GM19455 (cell line): Measurements from ENCODE around the gene SCGB1D2.

ENCODE experiments used
- ATAC-seq: cut with Tn5 transposase; IDR thresholded peaks from one replicate; pipeline ENCODE4 v1.9.1; 2021; ENCODE audit not compliant: unreplicated experiment

The SCGB1D2 gene

DNA sequence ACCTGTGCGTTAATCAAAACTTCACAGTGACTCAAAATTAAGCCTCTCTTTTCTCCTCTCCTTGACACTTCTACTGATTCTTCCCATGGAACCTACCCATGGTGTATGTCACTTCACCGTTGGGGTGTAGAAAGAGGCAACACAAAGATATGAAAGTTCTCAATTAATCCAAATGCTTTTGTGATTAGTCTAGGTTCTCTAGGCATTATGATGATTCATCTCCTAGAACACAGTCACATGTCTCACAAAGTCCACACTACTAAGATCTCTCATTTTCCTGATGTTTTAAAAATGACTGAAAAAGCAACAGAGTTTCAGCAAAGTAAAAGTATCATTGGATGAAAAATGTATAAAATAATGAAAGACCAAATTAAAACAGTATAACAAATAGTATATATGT lies 14.2 kb downstream of the SCGB1D2 start:
- ATAC-seq, result no peak

DNA sequence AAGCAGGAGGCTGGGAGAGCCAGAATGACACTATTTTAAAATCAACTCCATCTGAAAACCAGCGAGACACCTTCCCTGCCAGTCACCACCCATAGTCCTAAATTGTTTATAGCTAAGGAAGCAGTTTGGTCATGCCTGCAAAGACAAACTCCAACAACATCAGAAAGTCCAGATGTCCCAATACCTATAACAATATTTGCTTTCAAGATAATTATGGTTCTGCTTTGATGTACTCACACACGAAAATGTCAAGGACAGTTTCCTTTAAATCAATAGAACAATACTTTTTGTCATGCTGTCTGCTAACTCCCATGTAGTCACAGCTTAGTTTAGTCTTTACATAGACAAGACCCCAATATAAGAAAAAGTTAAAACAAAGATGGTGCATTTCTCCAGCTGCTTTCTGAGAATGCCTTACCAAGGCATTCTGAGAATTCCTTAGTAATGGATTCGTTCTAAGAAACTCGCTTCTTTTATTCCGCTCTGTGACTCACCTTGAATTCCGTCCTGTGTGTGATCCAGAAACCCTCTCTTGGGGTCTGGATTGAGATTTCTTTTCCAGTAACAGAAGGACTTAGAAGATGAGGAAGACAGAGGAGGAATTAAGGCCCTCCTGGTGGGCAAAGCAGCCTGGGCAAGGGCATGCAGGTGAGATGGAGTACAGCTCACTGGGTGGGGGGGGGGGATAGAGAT lies 18.4 kb downstream of the SCGB1D2 start:
- ATAC-seq, result no peak

DNA sequence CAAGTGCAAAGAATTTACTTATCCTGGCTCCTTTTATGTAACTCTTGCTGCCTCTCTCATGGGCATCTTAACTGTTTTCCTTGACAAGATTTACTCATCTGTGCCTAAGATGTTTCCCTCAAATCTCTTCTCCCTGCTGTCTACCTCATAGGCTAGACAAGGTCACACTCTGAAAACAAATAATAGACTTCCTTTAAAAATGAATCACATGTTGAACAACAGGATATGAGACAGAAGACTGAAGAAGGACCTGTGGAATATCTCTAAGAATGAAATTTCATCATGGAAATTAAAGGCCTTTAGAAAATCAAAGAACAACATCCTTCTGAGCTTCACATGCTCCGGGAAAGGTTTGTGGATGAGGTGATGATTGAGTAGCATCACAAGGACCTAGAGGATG lies 22.0 kb downstream of the SCGB1D2 start:
- ATAC-seq, result no peak

DNA sequence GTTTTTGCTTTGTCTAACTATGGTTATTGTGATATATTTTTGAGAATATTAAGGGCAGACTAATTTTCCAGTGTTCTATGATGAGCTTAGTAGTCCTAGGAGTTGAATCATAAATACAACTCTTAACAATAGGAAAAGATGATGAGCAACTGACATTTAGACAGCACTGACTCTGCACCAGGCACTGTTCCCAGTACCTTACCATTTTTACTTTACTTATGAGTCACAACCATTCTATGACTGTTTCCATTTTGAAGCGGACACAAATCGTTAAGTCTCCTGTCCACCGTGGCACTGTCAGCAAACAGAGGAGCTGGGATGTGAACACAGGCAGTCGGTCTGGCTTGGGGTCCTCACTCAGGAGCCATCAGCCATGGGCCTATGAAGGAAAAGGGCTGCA lies 24.5 kb downstream of the SCGB1D2 start:
- no peak for ATAC-seq

DNA sequence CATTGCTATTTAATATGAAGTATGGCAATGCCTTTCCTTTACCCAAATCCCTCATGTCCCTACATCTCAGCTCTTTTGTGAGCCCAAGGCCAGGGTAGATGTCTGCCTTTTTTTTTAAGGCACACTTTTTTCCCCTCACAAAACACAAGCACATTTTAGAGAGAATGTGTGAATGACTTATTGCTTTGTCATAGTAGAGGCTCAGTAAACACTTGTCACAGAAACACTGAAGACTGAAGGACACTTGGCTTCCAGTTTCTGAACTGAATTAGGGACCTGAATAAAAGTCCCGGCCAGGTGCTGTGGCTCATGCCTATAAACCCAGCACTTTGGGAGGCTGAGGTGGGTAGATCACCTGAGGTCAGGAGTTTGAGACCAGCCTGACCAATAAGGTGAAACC lies 25.0 kb downstream of the SCGB1D2 start:
- no peak for ATAC-seq

DNA sequence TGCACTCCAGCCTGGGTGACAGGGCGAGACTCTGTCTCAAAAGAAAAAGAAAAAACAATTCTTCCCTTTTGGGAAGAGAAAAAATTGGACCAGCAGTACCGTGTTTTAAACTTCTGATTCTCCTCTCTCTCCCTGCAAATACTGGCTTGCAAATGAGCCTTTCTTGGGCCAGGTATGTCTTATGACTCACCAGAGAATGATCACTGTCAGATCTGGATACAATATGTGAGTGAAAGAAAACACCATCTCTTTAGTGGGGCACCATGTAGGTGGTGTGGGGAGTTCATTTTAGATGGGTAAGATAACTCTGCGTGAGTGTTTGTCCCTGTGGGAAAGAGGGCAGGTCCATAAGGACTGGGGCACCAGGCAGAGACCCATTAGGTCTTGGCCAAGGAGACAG lies 25.5 kb downstream of the SCGB1D2 start:
- ATAC-seq, result no peak

DNA sequence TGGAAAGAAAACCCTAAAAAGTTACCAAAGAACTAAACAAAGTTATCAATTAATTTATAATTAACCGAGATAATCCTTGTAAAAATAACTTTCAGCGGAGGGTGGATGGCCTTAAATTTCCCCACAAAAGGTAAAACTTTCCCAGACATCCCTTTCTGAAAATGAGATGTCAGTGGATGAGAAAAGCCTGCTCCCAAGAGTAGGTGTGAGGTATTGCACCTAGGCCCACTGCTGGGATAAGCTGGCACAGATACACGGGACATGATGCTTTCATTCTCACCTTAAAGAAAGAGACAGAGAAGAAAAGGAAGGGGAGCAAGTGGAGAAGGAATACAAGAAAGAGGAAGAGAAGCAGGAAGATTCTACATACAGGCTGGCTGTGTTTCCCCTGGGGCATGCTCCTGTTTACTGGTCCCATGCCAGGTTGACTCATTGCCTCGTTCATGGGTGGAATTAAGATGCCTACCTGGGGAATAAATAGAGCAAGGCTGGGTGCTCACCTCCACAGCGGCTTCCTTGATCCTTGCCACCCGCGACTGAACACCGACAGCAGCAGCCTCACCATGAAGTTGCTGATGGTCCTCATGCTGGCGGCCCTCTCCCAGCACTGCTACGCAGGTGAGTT lies 27.7 kb downstream of the SCGB1D2 start, which contains the start of gene SCGB2A2:
SCGB2A2 (plus strand) TSS at position 505 of the 625 bp plus-strand sequence; CDS start at position 564, 59 bp downstream.
- ATAC-seq, result no peak

DNA sequence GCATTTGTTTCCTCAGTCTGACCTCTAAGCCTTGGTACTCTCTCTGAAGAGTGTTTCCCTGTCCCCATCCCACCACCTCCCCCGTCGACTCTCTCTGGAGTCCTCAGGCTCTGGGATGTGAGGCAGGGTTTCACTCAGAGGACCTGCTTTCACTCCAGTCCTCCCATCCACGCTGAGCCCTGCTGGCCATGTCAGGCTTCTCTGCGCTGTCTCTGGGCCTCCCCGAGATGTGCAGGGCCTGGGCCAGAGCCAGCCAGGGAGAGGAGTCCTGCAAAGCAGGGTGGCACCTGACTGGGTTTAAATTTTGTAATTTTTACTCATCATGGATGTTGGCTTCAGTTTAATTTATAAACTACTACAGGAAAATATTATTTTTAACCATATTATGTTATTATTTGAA lies 31.2 kb downstream of the SCGB1D2 start:
- ATAC-seq, result no peak

DNA sequence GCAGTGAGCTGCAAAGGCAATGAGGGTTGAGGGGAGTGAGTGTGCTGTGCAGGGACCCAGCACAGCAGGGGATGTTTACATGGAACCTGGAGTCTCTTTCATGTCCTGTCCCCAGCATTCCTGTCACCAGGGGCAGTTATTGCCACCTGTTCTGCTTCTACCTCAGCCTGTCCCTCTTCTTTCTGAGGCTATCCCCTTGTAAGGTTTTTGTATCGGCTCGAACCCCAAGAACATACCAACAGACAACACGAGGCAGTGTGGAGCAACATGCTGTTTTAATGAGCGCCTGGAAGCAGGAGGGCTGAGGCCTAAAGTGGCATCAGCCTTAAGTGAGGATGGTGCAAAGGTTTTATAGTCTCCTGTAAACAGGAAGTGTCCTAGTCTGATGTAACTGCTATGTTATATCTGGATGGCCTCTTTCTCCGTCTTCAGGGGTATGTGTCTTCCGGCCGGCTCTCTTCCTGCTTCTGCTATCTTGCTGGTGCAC lies 31.8 kb downstream of the SCGB1D2 start:
- no peak for ATAC-seq

DNA sequence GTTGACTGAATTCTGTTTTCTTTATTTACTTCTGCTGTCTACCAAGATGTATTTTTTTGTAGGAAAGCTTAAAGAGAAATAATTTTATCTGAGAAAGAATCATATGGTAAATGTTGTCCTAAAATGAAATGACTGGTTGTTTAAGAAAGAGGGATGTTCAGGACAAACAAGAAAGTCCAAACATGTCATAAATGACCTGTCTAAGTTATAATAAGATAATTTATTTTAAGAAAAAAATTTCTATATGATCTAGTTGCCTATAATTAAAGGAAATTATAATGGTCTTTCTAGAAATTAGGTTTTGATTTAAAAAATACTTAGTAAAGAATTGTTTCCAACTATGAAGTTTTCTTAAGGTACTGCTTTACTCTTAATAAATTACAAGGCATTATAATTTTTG lies 38.4 kb downstream of the SCGB1D2 start:
- no peak for ATAC-seq
